HG03095 (cell line): ENCODE results near the gene GJD2.

ENCODE experiments used
- ATAC-seq: cut with Tn5 transposase; IDR thresholded peaks from one replicate; pipeline ENCODE4 v1.9.1; 2021; ENCODE audit warnings: moderate library complexity; ENCODE audit not compliant: unreplicated experiment

The GJD2 gene

GRCh38 chr15:34726406-34727100 is 28.2 kb downstream of the GJD2 start:
- ATAC-seq: no peak

- no peak for ATAC-seq
Observed at GRCh38 chr15:34725556-34725955, 29.2 kb downstream of the GJD2 start.

GRCh38 chr15:34724481-34724880 is 30.3 kb downstream of the GJD2 start:
- ATAC-seq: no peak

GRCh38 chr15:34722439-34722836 is 32.4 kb downstream of the GJD2 start:
- ATAC-seq: no peak

GRCh38 chr15:34721802-34722438 is 32.9 kb downstream of the GJD2 start:
- ATAC-seq: no peak

GRCh38 chr15:34721157-34721801 is 33.5 kb downstream of the GJD2 start:
- no peak for ATAC-seq

- no peak for ATAC-seq
Observed at GRCh38 chr15:34719695-34720094, 35.1 kb downstream of the GJD2 start.

GRCh38 chr15:34718681-34719665 is 35.8 kb downstream of the GJD2 start:
- no peak for ATAC-seq

GRCh38 chr15:34717729-34718128 is 37.1 kb downstream of the GJD2 start:
- ATAC-seq: no peak

GRCh38 chr15:34716111-34716510 is 38.7 kb downstream of the GJD2 start:
- no peak for ATAC-seq

- ATAC-seq: no peak
Observed at GRCh38 chr15:34714476-34715121, 40.2 kb downstream of the GJD2 start.

GRCh38 chr15:34713635-34714034 is 41.2 kb downstream of the GJD2 start:
- no peak for ATAC-seq

GRCh38 chr15:34709866-34710265 is 44.9 kb downstream of the GJD2 start:
- ATAC-seq: no peak

GRCh38 chr15:34708422-34708821 is 46.4 kb downstream of the GJD2 start:
- no peak for ATAC-seq

GRCh38 chr15:34701536-34701935 is 53.3 kb downstream of the GJD2 start:
- ATAC-seq: no peak
